GM10847 (cell line): ENCODE data around the gene TRIM62.

Experiments
- POLR2A ChIP-seq: IDR thresholded peaks from 2 replicates; pipeline ENCODE4 v1.6.1; 2011; ENCODE audit not compliant: insufficient read length; ENCODE audit errors: extremely low read depth

TRIM62 gene

DNA sequence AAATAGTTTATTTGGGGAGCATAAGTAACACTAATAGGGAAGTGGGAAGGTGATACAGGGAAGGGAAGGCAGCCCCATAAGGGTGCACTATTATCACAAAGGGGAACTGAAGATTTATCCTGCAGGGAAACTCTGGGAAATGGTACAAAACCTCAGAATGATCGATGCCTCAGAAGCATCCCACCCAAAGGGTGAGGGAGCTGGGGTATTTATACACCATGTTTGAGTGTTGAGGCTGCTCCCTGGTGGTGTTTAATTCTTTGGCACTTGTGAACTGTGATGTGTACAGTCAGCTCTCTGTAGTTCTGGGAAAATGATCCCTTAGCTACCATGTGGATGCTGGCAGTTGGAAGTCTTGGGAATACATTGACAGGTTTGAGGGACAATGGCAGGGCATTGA lies 5.1 kb upstream of the TRIM62 start:
- no peak for TF ChIP-seq POLR2A

GRCh38 chr1:33185541-33185940 lies 3.7 kb upstream of the TRIM62 start:
- TF ChIP-seq POLR2A = no peak

DNA sequence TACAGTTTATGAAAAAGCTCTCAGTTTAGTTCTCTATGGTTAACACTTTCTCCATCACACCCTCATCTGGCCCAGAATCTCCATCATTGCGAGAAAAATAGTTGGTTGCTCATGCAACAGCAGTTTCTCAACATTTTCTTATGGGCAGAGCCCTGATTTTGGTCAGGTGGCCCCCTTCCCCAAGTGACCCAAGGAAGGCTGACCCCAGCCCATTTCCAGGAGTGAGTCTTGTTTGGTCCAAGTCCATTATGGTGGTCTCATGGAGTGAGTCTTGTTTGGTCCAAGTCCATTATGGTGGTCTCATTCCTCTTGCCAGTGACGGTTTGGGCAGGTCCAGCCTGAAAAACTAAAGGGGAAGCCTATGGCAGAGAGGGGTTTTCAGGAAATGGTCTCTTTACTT lies 1.5 kb upstream of the TRIM62 start:
- TF ChIP-seq POLR2A = no peak

GRCh38 chr1:33182896-33183295 lies 1.1 kb upstream of the TRIM62 start:
- no peak for TF ChIP-seq POLR2A

- TF ChIP-seq POLR2A = no peak
These were observed 578 bp upstream of the TRIM62 start for GRCh38 chr1:33182401-33182841.

GRCh38 chr1:33180911-33181890 lies 642 bp downstream of the TRIM62 start:
- no peak for TF ChIP-seq POLR2A

DNA sequence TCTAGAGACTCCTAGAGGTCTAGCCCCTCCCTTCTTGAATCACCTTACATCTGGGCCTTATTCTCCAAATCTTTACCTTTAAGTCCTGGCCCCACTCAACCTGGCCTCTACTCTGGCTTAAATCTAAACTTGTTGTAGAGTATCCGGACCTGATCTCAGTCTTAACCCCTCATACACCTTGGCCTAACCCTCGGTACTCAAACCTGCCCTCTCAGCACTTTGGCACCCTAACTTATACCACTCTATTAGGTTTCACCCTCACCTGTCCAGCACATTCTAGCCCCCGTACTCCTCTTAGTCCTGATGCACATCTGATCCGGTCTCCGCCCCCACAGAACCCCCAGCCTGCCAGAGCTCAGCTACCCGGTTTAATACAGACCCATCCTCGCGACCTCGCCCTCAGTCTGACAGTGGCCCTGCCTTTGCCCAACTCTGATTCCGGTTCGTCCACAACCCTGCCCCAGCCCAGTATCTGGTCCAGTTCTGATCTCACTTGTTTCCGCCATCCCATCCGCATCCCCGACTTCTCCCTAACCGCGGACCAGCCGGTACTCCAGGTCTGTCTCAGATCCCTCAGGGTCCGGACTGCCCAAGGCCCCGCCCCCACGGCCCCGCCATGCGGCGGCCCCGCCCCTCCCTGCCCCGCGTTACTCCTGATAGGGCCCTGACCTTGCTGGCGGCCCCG lies 1.5 kb downstream of the TRIM62 start:
- no peak for TF ChIP-seq POLR2A

DNA sequence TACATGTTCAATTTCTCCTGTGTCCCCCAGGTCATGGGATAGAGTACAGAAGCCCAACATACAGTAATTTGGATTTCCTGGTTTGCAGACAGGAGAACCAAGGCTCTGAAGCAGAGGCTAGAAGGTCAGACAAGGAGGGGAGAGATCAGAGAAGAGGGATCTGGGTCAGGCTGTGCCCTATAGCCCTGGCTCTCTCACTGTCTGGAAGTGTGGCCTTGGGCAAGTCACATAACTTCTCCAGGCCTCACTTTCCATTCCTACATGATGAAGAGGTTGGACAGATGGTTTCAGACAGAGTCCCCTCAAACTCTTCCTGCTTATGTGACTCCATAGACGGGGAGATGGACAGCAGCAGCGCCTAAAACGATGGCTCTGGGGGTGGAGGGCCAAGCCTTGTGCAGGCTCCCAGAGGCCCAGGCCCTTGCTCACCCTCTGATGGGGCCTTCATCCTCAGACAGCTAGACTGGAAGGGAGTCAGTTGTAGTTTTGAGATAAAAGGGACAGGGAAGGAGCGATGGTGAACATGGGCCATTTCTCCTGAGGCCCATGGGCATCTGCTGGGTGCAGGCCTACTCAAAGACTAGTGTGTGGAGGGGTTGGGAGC lies 2.9 kb downstream of the TRIM62 start:
- no peak for TF ChIP-seq POLR2A

DNA sequence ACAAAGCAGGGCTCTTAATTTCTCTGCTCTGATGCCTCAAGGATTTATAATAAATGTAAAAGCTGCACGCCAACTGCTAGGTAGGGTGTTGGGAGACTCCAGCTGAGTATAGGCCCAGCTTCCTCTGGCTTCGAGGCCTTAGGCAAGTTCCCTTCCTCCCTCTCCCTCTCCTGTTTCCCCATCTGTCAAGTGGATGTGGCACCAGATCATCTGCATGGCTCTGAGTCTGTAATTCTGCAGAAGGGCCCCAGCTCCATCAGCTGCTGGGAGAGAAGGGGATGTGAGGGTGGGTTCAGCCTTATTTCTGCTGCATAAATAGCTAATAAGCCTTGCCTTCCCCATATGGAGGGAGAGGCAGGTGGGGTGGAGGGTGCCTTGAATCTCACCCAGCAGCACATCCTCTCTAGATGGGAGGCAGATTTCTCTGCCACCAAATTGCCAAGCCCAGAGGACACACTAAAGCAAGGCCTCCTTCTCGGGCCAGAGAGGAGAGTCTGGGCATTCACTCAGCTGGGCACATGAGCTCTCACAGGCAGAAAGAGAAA lies 3.8 kb downstream of the TRIM62 start:
- TF ChIP-seq POLR2A = no peak

GRCh38 chr1:33176887-33177286 lies 5.0 kb downstream of the TRIM62 start:
- no peak for TF ChIP-seq POLR2A

GRCh38 chr1:33176362-33176850 lies 5.4 kb downstream of the TRIM62 start:
- no peak for TF ChIP-seq POLR2A

- no peak for TF ChIP-seq POLR2A
These were observed 6.0 kb downstream of the TRIM62 start for GRCh38 chr1:33175865-33176264.

- TF ChIP-seq POLR2A = no peak
These were observed 8.8 kb downstream of the TRIM62 start for GRCh38 chr1:33173091-33173490.

- TF ChIP-seq POLR2A = no peak
These were observed 9.6 kb downstream of the TRIM62 start for GRCh38 chr1:33171977-33172813.

- TF ChIP-seq POLR2A = no peak
These were observed 11.2 kb downstream of the TRIM62 start for GRCh38 chr1:33170351-33171274.
